T-helper 2 cell treated with Interferon-gamma antibody and Interleukin-4, amounts not matched to agents 5 μg/mL and 100 μg/mL, for 36 hours (primary cell): Measurements from ENCODE around the gene PSKH1.

ENCODE experiments used
- DNase-seq: peaks from one replicate; pipeline ENCODE4 v3.0.0; 2021; ENCODE audit warnings: low spot score
- H3K27ac Mint-ChIP-seq: one replicate; pipeline ENCODE4 v1.8.0; 2021; ENCODE audit warnings: mild to moderate bottlenecking, mixed read lengths
- H3K27me3 Mint-ChIP-seq: one replicate; pipeline ENCODE4 v1.8.0; 2021; ENCODE audit warnings: low read depth, mixed read lengths
- H3K36me3 Mint-ChIP-seq: one replicate; pipeline ENCODE4 v1.8.0; 2021; ENCODE audit warnings: low read depth, mixed read lengths
- H3K4me1 Mint-ChIP-seq: one replicate; pipeline ENCODE4 v1.8.0; 2021; ENCODE audit warnings: low read depth, mixed read lengths
- H3K4me3 Mint-ChIP-seq: one replicate; pipeline ENCODE4 v1.8.0; 2022; ENCODE audit warnings: mild to moderate bottlenecking, moderate library complexity, mixed read lengths
- H3K9me3 Mint-ChIP-seq: one replicate; pipeline ENCODE4 v1.8.0; 2021; ENCODE audit warnings: mixed read lengths

PSKH1 gene

DNA sequence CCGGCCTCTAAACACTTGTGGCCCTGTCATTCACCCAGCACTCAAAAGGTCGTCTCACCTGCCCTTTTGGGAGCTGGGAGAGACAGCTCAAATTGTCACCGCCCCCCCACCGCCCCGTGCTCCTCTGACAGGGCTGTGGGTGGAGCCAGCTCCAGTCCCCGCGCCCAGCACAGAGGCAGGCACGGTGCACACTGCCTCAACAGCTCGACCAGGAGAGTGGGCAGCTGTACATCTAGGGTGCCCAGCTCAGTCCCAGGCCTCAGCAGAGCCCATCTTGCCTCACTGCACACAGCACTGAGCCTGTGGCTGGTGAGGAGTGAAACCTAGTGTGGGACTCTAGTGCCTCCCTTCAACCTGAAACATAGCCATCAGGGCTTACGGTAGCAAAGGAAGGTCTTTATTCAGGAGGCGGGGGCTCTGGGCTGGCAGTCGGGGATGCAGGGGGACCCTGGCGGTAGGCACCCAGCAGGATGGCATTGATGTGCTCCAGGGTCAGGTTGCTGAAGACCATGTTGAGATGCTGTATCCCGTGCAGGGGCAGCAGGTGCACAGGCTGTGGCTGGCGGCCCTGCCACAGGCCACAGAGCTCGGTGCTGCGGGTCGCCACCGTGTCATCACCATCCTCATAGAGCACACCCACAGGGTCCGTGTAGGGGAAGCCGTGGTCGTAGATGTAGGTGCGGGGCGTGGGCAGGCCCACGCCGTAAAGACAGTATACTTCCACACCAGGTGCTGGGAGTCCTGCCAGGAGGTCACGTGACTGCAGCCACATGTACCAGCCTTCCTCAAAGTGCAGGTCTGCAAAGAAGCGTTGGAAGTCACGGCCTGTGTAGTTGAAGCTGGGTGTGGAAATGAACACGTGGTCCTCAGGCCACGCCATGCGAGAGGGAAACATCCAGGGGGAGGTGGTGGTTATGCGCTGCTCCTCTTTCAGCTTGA is 46.7 kb downstream of the PSKH1 start:
- DNase-seq = no peak
- Mint-ChIP-seq H3K9me3 (no peaks in the 10 kb centered on the region), H3K27me3 (no peaks in the 10 kb centered on the region), H3K4me1 (peaks cover 28% of the 10 kb centered on the region), H3K4me3 (no peak overlapping the region), H3K36me3 (peaks cover 44% of the 10 kb centered on the region), H3K27ac (peak overlapping the region; percentile 69)

DNA sequence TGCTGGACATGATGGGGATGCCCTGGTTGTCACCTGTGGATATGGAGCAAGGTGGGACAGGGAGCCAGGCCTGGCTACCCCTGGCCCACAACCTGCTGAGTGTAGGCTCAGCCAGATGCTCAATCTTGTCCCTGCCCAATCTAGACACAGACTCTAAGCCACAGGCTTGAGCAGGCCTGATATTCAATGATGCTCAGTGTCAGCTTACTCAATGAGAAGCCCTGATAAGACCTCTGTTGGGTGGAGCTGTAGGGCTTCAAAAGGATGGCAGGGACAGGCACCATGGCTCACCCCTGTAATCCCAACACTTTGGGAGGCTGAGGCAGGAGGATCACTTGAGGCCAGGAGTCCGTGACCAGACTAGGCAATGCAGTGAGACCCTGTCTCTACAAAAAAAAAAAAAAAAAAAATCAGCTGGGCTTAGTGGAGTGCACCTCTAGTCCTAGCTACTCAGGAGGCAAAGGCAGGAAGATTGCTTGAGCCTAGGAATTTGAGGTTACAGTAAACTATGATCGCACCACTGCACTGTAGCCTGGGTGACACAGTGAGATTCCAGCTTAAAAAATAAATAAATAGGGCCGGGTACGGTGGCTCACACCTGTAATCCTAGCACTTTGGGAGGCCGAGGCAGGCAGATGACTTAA is 47.5 kb downstream of the PSKH1 start:
- DNase-seq = no peak
- Mint-ChIP-seq H3K27me3 (no peaks in the 10 kb centered on the region), H3K9me3 (no peaks in the 10 kb centered on the region), H3K4me1 (peaks cover 20% of the 10 kb centered on the region), H3K36me3 (peaks cover 36% of the 10 kb centered on the region), H3K4me3 (no peak overlapping the region), H3K27ac (peak overlapping the region; percentile 31)

DNA sequence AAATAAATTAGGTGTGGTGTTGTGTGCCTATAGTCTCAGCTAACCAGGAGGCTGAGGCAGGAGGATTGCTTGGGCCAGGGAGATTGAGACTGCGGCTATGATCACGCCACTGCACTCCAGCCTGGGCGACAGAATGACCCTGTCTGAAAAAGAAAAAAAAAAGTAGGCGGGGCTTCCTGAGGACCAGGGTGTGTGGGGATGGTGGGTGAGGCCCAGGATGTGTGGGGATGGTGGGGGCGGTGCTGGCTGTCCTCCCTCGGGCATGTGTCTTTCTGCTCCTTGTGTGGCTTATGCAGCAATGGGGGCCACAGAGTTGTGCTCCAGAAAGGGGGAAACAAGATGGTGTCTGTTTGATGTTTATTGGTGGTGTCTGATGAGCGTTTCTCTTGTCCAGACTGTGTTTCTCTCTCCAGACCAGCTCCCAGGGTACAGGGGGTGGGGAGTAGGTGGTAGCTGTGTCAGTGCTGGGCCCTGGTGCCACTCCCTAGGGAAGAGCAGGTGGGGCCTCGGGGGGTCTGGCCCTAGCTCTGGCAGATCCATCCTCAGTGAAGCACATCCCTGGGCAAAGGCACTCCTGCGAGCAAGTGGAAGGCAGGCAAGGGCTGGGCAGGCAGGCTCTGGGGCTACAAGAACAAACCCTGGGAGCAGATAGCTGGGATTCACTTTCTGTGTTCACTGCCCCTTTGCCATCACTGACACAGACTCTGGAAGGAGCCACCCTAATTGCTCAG is 48.6 kb downstream of the PSKH1 start:
- DNase-seq = no peak
- Mint-ChIP-seq H3K9me3 (no peaks in the 10 kb centered on the region), H3K4me1 (peaks cover 20% of the 10 kb centered on the region), H3K4me3 (no peak overlapping the region), H3K27ac (peak overlapping the region; percentile 36), H3K36me3 (peaks cover 26% of the 10 kb centered on the region), H3K27me3 (no peaks in the 10 kb centered on the region)

DNA sequence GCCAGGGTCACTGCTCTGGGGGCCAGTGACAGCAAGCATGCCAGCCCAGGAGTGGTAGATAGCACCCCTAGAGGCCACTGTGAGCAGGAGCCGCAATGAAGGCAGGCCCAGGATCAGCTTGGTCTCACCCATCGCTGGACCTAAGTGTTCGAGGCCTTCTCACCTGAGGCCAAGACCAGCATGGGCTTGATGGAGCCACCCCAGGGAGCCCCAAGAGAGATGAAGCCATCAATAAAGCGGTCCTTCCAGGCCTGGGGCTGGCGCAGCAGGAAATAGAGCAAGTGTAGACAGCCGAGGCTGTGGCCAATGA is 49.1 kb downstream of the PSKH1 start:
- peaks cover 23% of the 10 kb centered on the region for H3K36me3 Mint-ChIP-seq
- peaks cover 16% of the 10 kb centered on the region for H3K4me1 Mint-ChIP-seq
- H3K9me3 Mint-ChIP-seq = no peaks in the 10 kb centered on the region
- no peaks in the 10 kb centered on the region for H3K27me3 Mint-ChIP-seq
- no peak overlapping the region for H3K27ac Mint-ChIP-seq
- no peak overlapping the region for H3K4me3 Mint-ChIP-seq
- DNase-seq = peak; percentile 33

DNA sequence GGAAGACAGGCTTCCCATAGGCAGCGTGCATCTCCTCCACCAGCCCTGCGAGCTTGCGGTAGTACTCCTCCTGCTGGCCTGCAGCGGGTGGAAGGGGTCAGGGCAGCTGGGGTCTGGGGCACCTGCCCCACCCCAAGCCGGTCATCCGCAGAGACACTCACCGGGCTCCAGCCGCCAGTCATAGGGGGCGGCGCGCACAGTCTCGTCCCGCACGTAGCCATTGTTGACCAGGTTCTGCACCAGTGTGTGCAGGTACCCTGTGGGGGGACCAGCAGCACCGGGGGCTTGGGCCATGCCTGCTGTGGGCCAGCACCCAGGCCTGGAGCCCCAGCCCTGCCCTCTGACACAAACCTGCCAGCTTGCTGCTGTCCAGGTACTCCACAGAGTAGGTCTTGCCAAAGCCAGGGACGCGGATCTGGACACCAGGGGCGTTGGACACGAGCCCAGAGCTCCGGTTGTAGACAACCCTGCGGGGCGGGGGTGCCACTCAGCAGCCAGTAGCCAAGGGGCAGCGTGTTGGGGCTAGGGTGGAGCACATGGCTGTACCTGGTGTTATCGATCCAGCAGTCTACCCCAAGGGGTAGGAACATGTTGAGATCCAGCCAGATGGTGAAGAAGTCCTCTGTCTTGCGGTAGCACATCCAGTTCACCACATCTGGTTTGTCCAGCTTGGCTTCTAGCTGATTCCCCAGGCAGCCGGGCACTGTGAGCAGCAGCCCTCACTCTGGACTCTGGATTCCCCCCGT is 49.6 kb downstream of the PSKH1 start:
- Mint-ChIP-seq H3K36me3 (peaks cover 21% of the 10 kb centered on the region), H3K4me1 (peaks cover 12% of the 10 kb centered on the region), H3K27ac (no peak overlapping the region), H3K27me3 (no peaks in the 10 kb centered on the region), H3K4me3 (no peak overlapping the region), H3K9me3 (no peaks in the 10 kb centered on the region)
- DNase-seq = no peak

DNA sequence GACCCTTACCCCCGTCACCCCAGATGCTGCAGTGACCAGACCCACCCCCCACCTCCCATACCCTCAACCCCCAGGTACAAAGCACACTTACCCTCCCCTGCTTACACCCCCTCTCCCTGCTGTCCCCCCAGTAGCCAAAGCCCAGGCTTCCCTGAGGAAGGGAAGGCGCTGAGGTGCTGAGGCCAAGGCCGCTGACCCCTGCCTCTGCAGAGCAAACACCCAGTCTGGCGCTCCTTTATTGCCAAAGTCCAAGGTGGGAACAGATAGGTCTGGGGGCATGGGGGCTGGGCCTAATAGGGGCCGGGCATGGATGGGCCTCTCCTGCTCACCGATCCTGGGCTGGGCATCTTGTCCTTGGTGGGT is 50.2 kb downstream of the PSKH1 start:
- H3K4me3 Mint-ChIP-seq = no peak overlapping the region
- H3K27me3 Mint-ChIP-seq = no peaks in the 10 kb centered on the region
- H3K36me3 Mint-ChIP-seq = peaks cover 22% of the 10 kb centered on the region
- no peaks in the 10 kb centered on the region for H3K9me3 Mint-ChIP-seq
- DNase-seq = no peak
- H3K4me1 Mint-ChIP-seq = peaks cover 12% of the 10 kb centered on the region
- no peak overlapping the region for H3K27ac Mint-ChIP-seq

DNA sequence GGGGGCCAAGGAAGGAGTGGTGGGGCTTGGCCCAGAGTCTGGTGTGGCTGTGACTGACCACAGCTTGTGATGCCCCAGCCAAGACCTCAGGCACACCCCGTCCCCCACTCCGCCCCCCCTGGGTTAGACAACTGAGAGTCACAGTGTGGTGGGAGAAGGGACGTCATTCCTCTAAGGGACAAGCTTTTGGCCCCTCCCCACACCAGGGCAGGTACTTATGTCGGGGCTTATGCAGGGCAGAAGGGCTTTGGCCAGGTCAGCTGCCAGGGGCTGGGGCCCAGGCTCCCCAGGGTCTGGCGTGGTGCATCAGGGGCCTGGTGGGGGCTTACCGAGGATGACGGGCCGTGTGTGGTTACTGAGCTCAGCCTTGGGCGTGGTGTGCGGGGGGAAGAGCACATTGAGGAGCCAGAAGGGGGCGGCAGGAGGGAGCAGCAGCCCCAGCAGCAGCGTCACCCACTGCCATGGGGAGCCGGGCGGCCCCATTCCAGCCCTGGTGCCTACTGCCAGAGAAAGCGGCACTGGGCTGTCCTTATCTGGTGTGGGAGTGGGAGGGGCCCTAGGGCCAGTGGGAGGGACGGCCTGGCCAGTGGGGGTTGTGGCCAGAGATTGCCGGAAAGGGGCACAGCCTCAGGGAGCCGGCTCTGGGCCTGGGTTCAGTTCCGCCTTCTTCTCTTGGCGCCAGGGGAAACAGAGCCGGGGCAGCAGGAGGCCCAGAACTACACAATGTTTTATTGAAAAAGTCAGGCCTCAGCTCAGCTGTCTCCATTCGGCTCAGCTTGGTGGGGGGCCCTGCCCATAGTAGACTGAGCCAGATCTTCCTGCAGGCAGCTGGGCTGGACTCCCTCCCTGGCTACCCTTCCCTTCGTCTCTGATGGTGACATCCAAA is 50.8 kb downstream of the PSKH1 start, which contains the start of gene LCAT:
TSS of gene LCAT (minus strand) at position 502 of the 886 bp plus-strand sequence. CDS start at position 483, 19 bp downstream.
- no peak for DNase-seq
- peaks cover 12% of the 10 kb centered on the region for H3K4me1 Mint-ChIP-seq
- no peaks in the 10 kb centered on the region for H3K27me3 Mint-ChIP-seq
- no peak within 1 kb of the TSS for H3K27ac Mint-ChIP-seq
- peaks cover 25% of the 10 kb centered on the region for H3K36me3 Mint-ChIP-seq
- H3K4me3 Mint-ChIP-seq = no peak within 1 kb of the TSS
- H3K9me3 Mint-ChIP-seq = no peaks in the 10 kb centered on the region

DNA sequence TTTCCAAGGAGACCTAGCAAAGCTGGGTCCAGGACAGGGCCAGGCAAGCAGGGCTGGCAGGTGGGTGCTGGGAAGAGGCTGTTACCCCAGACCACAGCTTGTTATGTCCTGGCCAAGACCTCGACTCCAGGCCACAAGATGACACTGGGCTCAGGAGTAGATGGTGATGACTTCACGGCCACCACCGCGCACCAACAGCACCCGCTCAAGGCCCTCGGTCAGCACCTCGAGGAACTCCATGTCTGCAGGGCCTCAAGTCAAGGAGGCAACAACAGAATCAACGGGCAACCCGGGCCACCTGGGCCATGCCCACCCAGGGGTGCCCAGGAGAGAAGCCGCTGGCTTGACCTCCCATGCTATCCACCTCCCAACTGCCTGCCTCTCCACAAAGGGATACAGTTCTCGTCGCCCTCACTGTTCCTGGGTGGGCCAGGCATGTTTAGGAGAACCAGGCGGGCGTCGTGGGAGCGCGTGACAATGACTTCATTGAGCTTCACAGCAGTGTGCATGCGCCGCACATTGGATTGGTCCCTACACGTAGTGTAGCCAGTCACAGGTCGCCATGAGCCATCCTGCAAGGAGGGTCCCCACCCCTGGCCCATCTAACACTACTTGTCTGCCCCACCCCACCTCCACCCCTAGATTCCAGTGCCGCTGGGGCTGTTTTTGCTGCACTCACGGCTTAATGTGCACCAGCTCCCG is 51.8 kb downstream of the PSKH1 start:
- H3K4me1 Mint-ChIP-seq = peaks cover 10% of the 10 kb centered on the region
- H3K36me3 Mint-ChIP-seq = peaks cover 20% of the 10 kb centered on the region
- no peak for DNase-seq
- no peak overlapping the region for H3K4me3 Mint-ChIP-seq
- H3K9me3 Mint-ChIP-seq = no peaks in the 10 kb centered on the region
- no peaks in the 10 kb centered on the region for H3K27me3 Mint-ChIP-seq
- no peak overlapping the region for H3K27ac Mint-ChIP-seq

DNA sequence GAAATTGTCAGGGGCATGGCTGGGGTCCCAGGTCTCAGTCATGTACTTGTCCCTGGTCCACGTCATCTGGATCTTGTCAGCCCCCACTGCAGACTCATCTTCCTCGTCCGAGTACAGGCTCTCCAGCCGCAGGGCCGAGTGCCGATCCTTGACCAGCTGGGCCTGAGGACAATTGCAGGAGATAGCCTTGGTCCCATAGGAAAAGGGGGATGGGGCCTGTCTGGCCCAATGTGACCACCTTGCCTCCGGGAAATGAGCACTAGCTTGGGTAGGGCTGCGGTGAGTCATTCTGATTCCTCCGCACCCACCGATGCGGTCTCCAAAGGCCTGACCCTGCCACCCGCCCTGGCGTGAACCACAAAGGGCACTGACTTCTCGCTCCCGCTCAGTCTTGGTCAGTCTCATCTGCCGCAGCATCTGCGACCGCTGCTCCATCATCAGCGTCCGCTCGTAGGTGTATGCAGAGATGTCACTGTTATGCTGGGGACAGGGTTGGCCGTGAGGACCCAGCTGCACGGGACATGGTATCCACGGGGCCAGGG is 52.4 kb downstream of the PSKH1 start:
- no peaks in the 10 kb centered on the region for H3K9me3 Mint-ChIP-seq
- peaks cover 17% of the 10 kb centered on the region for H3K36me3 Mint-ChIP-seq
- H3K27ac Mint-ChIP-seq = no peak overlapping the region
- no peaks in the 10 kb centered on the region for H3K27me3 Mint-ChIP-seq
- no peak for DNase-seq
- peaks cover 5% of the 10 kb centered on the region for H3K4me1 Mint-ChIP-seq
- H3K4me3 Mint-ChIP-seq = no peak overlapping the region

DNA sequence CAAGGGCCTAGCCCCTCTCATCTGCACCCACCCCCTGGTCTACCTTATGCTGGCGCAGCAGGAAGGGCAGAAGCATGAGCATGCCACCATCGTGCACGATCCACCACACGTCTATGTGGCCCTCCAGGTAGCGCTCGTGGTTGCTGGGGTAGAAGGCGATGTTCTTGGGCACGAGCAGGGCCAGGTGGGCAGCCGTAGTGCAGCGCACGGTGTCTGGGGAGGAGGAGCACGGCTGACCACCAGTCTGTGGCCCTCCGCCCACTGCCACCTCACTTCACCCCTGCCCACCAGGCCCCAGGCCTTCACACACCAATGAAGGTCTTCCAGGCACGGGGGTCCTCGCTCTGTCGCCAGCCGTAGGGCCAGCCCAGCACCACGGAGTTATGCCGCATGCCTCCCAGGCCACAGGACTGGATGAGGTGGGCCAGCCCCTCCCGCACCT is 53.1 kb downstream of the PSKH1 start:
- no peak for DNase-seq
- H3K9me3 Mint-ChIP-seq = no peaks in the 10 kb centered on the region
- H3K4me1 Mint-ChIP-seq = peaks cover 5% of the 10 kb centered on the region
- peaks cover 19% of the 10 kb centered on the region for H3K36me3 Mint-ChIP-seq
- H3K27ac Mint-ChIP-seq = no peak overlapping the region
- no peak overlapping the region for H3K4me3 Mint-ChIP-seq
- no peaks in the 10 kb centered on the region for H3K27me3 Mint-ChIP-seq

DNA sequence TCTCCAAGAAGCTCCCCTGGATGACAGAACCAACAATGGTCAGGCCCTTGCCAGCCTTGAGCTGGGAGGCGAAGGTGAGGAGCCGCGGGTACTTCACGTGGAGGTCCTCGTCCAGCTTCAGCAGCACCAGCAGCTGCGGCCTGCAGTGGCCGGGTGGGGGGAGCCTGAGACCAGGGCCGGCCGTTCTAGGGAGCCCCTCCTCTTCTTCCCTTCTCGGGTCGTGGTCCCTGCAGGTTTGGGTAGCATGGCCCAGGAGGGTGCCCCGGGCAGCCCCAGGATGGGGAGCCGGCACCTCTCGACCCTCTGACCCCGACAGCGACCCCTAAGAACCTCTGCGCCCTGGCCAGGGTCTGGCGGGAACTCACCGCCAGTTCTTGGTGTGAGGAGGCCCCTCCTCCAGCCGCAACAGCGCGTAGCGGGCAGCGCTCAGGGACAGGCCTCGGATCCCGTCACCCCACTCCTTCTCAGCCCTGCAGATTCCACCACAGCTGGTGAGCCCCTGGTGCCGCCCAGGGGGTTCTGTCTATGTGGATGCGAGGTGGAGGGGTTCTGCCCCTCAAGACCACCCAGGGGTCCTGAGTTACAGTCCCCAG is 54.0 kb downstream of the PSKH1 start:
- H3K27ac Mint-ChIP-seq = no peak overlapping the region
- no peaks in the 10 kb centered on the region for H3K4me1 Mint-ChIP-seq
- H3K27me3 Mint-ChIP-seq = no peaks in the 10 kb centered on the region
- DNase-seq = no peak
- H3K4me3 Mint-ChIP-seq = no peak overlapping the region
- H3K9me3 Mint-ChIP-seq = no peaks in the 10 kb centered on the region
- peaks cover 18% of the 10 kb centered on the region for H3K36me3 Mint-ChIP-seq

DNA sequence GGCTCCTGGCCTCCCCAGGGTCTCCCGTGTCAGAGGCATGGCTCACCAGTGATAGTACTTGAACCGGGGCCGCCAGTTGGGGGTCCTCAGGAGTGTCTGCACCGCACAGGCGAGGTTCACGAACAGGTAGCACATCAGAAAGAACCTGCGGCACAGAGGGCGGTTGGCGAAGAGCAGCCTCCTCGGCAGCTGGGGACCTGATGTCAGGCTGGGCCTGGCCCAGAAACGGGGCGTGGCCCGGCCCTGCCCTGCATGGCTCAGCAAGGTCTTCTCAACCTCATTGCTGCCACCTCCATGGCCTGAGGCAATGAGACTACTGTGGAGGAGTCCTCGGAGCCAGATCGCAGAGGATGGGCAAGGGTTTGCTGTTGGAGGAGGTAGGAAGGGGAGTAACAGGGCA is 55.0 kb downstream of the PSKH1 start:
- DNase-seq = no peak
- no peaks in the 10 kb centered on the region for H3K4me1 Mint-ChIP-seq
- H3K36me3 Mint-ChIP-seq = peaks cover 16% of the 10 kb centered on the region
- H3K4me3 Mint-ChIP-seq = no peak overlapping the region
- H3K27me3 Mint-ChIP-seq = no peaks in the 10 kb centered on the region
- H3K27ac Mint-ChIP-seq = peak overlapping the region; percentile 53
- no peaks in the 10 kb centered on the region for H3K9me3 Mint-ChIP-seq
